ENCODE measurements around the gene ABCF3. TPM values are rescaled to one million over a fixed set of nuclear protein-coding genes. Genes with fewer than 3 reads are reported as not detected.

Gene ABCF3
- total RNA-seq, 2 experiments from 2014 or later = 61.3 to 68.7 TPM

DNA sequence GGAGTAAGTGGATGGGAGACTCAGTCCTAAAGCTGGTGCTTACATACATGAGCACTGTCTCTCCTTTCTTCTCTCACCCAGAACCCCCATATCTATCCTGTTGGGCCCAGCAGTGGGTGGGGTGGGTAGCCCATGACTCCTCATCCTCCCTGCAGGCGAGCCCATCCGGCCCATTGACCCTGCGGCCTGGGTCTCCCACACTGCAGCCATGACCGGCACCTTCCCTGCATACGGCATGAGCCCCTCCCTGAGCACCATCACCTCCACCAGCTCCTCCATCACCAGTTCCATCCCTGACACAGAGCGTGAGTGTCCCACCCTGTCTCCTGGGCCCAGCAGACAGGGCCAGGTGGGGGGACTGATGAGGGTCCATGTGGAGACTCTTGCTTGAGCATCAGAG lies 19.3 kb upstream of the ABCF3 start:
- Mint-ChIP-seq H3K9me3 (no peaks in the 10 kb centered on the region), H3K27ac (no peak overlapping the region), H3K36me3 (ENCODE audit: low read depth) (peaks cover 1% of the 10 kb centered on the region), H3K4me1 (ENCODE audit: low read depth) (no peaks in the 10 kb centered on the region), H3K4me3 (no peak overlapping the region), H3K27me3 (no peaks in the 10 kb centered on the region)
- DNase-seq = no peak
- CTCF ChIA-PET = no interaction called here
- ATAC-seq = no peak
- TF ChIP-seq, protein P1, sequence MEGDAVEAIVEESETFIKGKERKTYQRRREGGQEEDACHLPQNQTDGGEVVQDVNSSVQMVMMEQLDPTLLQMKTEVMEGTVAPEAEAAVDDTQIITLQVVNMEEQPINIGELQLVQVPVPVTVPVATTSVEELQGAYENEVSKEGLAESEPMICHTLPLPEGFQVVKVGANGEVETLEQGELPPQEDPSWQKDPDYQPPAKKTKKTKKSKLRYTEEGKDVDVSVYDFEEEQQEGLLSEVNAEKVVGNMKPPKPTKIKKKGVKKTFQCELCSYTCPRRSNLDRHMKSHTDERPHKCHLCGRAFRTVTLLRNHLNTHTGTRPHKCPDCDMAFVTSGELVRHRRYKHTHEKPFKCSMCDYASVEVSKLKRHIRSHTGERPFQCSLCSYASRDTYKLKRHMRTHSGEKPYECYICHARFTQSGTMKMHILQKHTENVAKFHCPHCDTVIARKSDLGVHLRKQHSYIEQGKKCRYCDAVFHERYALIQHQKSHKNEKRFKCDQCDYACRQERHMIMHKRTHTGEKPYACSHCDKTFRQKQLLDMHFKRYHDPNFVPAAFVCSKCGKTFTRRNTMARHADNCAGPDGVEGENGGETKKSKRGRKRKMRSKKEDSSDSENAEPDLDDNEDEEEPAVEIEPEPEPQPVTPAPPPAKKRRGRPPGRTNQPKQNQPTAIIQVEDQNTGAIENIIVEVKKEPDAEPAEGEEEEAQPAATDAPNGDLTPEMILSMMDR (IDR thresholded peaks at IDR 0.05) = no peak
- intact Hi-C loops (cut with micrococcal nuclease) = no loop called here
- POLR2A ChIA-PET = interaction anchor here (1.3 kb wide), 1 partner anchor 17 kb away, joined by 4 read pairs; no protein-coding TSS in a partner anchor

DNA sequence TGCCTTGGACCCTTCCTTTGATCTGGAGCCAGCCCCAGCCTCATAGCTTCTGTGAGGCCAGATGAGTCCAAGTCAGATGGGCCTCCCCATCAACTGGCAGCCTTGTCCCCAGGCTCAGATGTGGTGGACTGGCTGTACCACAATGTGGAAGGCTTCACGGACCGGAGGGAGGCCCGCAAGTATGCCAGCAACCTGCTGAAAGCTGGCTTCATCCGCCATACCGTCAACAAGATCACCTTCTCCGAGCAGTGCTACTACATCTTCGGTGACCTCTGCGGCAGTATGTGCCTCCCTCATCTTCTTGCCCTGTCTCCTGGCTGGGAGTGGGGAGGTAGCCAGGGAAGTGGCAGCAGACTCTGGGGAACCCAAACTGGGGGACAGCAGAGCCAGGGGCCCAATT lies 18.2 kb upstream of the ABCF3 start:
- intact Hi-C loops (cut with micrococcal nuclease) = no loop called here
- H3K4me3 Mint-ChIP-seq = no peak overlapping the region
- POLR2A ChIA-PET = no interaction called here

DNA sequence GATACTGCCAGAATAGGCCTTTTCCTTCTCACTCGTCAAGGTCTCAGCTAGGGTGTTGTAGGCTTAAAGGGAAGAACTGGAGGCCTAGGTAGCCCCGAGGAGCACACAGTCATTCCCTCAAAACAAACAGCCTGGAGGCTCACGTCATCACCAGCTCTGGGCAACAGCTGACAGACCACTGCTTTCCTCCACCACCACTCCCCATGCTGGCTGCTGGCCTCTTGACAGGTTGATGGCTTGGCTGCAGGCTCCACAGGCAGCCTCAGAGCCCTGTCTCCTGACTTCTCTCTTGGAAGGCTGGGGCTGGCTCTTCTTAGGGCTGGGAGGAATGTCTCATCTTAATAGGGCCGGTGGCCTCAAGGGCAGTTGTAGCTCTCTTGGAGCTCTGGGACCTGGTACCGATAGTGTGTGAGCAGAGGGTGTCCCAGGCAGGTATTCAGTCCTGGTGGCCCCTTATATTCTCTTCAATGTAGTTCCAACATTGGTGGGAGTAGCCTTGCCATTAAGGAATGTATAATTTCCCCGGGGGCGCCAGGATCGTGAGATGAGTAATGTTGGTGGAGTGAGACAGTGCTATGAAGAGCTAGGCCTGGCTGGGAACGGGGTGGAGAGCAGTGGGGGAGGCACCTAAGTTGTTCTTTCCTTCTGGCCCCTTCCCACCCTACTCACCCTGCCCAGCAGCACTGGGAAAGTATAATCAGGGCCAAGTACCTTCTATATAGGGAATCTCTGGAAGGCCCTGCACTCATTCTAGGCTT lies 17.5 kb upstream of the ABCF3 start:
- no peak overlapping the region for H3K27ac Mint-ChIP-seq
- CTCF ChIA-PET = no interaction called here
- no peaks in the 10 kb centered on the region for H3K4me1 Mint-ChIP-seq (ENCODE audit: low read depth)
- TF ChIP-seq, protein P1 (IDR thresholded peaks at IDR 0.05) = no peak
- DNase-seq (no peak), ATAC-seq (no peak)
- no peaks in the 10 kb centered on the region for H3K9me3 Mint-ChIP-seq
- POLR2A ChIA-PET = interaction anchor here (1.1 kb wide), 1 partner anchor 31 kb away, joined by 4 read pairs; no protein-coding TSS in a partner anchor
- peaks cover 1% of the 10 kb centered on the region for H3K36me3 Mint-ChIP-seq (ENCODE audit: low read depth)
- no peak overlapping the region for H3K4me3 Mint-ChIP-seq
- no peaks in the 10 kb centered on the region for H3K27me3 Mint-ChIP-seq
- intact Hi-C loops (cut with micrococcal nuclease) = no loop called here

More for the DNA sequence above, 18.2 kb upstream of the ABCF3 start:
- ATAC-seq = no peak
- DNase-seq = no peak
- Mint-ChIP-seq H3K27ac (no peak overlapping the region), H3K36me3 (ENCODE audit: low read depth) (peaks cover 1% of the 10 kb centered on the region), H3K4me1 (ENCODE audit: low read depth) (no peaks in the 10 kb centered on the region), H3K9me3 (no peaks in the 10 kb centered on the region), H3K27me3 (no peaks in the 10 kb centered on the region)
- TF ChIP-seq, protein P1 (IDR thresholded peaks at IDR 0.05) = no peak
- CTCF ChIA-PET = no interaction called here

DNA sequence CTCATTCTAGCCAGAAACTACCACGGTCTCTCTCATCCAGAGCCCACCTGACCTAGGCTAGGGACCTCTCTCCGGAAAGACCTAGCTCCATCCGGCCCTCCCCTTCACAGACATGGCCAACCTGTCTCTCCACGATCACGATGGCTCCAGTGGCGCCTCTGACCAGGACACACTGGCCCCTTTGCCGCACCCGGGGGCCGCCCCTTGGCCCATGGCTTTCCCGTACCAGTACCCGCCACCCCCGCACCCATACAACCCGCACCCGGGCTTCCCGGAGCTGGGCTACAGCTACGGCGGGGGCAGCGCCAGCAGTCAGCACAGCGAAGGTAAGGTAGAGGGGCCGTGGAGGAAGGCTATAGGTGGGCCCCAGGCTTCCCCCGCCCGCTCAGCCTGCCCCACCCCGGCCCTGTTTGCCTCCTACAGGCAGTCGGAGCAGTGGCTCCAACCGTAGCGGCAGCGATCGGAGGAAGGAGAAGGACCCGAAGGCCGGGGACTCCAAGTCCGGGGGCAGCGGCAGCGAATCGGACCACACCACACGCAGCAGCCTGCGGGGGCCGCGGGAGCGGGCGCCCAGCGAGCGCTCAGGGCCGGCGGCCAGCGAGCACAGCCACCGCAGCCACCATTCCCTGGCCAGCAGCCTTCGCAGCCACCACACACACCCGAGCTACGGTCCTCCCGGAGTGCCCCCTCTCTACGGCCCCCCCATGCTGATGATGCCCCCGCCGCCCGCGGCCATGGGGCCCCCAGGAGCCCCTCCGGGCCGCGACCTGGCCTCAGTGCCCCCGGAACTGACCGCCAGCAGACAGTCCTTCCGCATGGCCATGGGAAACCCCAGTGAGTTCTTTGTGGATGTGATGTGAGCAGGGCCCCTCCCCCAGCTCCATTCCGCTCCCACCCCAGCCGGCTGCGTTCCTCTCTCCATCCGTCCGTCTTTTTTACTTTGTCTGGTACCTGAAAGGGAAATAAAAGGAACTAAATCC lies 15.8 kb upstream of the ABCF3 start:
- H3K4me1 Mint-ChIP-seq (ENCODE audit: low read depth) = peaks cover 5% of the 10 kb centered on the region
- ATAC-seq (no peak), DNase-seq (no peak)
- H3K4me3 Mint-ChIP-seq = no peak overlapping the region
- ChIA-PET POLR2A (no interaction called here), CTCF (no interaction called here)
- no peaks in the 10 kb centered on the region for H3K9me3 Mint-ChIP-seq
- TF ChIP-seq, protein P1 (IDR thresholded peaks at IDR 0.05) = no peak
- H3K27ac Mint-ChIP-seq = no peak overlapping the region
- no peaks in the 10 kb centered on the region for H3K27me3 Mint-ChIP-seq
- intact Hi-C loops (cut with micrococcal nuclease) = no loop called here
- H3K36me3 Mint-ChIP-seq (ENCODE audit: low read depth) = peaks cover 1% of the 10 kb centered on the region

All from activated CD8-positive, alpha-beta T cell treated with anti-CD3 and anti-CD28 coated beads for 36 hours (primary cell).